ENCODE results near the gene DNAJB14.
"Not testable (repeated sequence)": the region's sequence is repeated elsewhere in the genome, so short reads cannot be mapped to it uniquely, and the experiment has no call there.

Gene DNAJB14

DNA sequence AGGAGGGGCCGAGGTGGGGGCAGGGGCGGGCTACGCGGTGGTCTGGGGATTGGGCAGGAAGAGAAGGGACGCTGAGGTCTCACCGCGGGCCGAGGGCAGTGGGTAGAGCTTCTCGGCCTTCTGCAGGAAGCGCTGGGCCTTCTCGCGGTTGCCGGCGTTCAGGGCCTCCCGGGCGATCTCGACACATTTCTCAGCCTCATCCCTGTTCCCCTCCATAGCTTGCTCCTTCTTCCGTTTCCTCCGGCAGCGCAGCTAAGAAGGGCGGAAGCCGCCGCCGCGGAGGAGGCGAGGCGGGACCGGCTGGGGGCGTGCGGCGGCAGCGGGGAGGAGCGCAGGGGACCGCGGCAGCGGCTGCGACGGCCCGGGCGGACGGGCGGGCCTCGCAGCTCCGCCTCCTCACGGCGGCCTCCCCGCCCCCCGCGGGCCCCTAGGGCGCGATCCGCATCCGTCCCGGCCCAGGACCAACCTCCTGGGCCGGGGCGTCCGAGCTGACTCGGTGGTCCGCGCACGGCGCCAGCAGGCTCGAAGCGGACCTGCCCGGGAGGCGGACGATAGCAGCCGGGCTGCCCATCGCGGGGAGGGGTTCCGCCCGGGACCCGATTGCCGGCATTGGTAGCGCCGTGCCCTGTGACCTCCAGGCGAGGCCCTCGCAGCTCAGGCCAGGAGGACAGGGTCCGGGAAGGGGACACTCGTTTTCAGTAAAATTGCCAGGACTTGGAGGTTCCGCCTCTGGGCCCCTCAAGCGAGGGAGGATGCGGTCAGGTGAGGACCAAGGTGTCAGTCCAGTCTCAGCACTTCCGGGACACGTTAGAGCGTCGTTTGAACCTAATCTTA is at the start of gene DNAJB14:
Gene DNAJB14, minus strand, starts transcription at position 263 of the 834 bp plus-strand sequence. Its CDS starts 47 bp downstream, at position 216.
- in situ Hi-C loops (cut with MboI; ENCODE audit: low sequenced_read_pairs) = no loop called here

DNA sequence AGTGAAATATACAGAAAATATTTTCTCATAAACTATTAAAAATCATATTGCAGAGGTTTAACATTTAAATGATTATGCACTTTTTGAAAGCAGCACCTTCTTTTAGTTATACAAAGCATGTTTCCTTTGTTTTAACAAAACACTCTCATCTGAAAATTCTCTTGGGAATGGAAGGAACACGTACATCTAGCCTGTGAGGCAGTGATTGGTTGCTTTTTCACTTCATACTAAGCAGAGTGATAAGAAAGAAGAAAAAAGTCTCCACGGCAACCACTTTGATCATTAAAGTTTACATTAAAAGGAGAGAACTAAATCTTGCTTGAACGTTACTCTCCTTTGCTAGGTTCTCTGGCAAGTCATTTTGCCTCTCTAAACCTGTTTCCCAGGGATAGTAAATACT is 45.3 kb upstream of the DNAJB14 start:
- in situ Hi-C loops (cut with MboI; ENCODE audit: low sequenced_read_pairs) = no loop called here

DNA sequence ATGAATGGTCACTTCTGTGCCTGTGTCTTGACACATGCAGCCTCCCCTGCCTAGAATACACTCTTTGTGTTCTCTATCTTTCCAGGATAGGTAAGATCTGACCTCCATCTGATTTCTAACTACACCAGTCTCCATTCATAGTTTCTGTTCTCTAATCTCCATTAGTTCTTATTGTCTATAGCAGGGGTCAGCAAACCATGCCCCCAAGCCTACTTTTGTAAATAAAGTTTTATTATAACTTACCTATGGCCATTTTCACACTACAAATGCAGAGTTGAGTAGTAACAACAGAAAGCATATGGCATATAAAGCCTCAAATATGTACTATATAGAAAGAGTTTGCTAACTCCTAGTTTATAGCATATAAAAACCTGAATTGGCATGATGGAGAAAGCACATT is 41.3 kb upstream of the DNAJB14 start:
- in situ Hi-C loops (cut with MboI; ENCODE audit: low sequenced_read_pairs) = no loop called here

- in situ Hi-C loops (cut with MboI; ENCODE audit: low sequenced_read_pairs) = no loop called here
Measured at GRCh38 chr4:99986792-99987191, 40.4 kb upstream of the DNAJB14 start.

GRCh38 chr4:99983289-99983943 is 37.0 kb upstream of the DNAJB14 start:
- in situ Hi-C loops (cut with MboI; ENCODE audit: low sequenced_read_pairs) = no loop called here

GRCh38 chr4:99979872-99980271 is 33.5 kb upstream of the DNAJB14 start:
- in situ Hi-C loops (cut with MboI; ENCODE audit: low sequenced_read_pairs) = no loop called here

DNA sequence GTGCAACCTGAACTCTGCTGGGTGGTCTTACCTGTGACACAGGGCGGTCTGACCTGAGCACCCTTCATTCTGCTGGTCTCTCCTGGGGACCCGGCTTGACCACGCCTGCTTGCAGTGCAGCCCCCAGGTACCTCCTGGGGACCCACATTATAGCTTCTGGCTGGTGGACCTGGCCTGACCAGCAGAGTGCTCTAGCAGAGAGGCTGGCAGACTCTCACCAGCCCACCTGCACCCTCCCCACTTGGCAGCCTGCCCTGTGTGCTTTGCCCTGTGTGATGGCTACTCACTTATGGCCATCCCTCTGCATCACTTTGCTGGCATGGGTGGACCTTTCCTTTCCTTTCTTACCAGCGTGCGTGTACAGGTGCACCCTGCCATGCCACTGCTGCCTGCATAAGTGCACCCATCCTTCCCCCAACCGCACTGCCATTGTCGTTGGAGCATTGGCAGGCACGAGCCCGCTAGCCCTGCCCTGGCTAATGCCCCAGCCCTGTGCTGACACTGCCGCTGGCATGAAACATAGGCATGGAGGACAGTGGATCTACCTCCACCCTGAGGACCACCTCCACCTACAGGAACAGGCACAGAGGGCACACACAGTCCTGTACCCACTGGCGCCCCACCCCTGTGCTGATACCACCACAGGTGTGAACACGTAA is 25.2 kb upstream of the DNAJB14 start:
- in situ Hi-C loops (cut with MboI; ENCODE audit: low sequenced_read_pairs) = no loop called here

DNA sequence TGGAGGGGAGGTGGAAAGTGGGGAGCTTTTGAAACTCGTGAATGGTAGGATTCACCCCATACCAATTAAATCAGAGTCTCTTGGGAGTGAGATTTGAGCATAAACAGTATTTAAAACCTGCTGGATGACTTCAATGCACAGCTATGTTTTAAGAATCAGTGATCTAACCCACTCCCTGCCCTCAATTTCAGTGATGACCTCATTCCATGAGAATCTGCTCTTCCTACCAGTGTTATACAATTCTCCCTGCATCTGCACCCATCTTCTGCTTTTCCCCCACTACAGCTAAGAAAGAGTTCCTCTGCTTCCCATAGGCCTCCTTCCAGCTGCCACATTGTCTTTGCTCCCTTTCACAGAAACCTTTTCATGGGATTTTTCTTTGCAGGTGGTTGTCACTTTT is 21.9 kb upstream of the DNAJB14 start:
- in situ Hi-C loops (cut with MboI; ENCODE audit: low sequenced_read_pairs) = no loop called here

DNA sequence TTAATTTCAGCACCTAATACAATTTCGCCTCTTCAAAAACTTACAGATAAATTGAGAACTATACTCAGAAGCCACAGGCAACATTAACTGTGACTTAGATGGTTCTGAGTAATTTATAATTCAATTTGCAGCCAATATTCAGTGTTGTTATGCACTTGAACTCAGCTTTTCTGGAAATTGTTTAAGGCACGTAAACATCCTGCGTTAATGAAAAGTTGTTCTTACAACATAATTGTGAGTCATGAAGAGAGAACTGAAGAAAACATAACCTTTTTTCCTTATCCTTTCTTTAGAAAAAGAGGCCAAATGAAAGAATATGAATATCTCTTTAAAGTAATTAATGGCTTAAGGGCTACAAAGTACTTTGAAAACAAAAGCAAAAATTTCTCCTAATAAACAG is 20.3 kb upstream of the DNAJB14 start:
- in situ Hi-C loops (cut with MboI; ENCODE audit: low sequenced_read_pairs) = no loop called here

DNA sequence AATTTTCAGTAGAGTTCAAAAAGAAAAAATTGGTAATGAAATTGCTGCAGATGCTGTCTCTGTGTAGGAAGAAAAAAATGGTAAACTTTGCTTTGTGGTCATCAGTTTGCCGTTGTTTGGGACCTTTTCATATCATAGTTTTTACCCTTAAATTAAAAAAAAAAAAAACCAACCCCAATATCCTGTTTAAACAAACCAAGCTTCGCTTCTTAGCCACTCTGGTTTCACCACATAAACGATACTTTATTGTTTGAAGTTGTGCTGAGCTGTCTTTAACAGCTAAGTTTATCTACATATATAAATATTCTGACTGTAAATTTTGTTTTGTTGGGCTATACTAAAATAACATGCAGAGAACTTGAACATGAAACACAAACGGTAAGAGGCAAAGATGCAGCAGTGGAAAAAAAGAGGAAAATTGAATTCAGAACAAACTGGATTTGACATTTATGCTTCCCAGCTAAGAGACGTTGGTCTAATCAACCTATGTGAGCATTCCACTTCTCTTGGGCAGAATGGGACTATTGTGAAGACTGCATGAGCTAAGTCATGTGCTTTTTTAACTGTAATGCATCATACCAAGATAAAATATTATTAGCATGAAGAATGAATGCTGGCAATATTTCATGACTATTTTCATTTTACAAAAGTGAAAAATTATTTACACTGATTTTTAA is 19.4 kb upstream of the DNAJB14 start:
- in situ Hi-C loops (cut with MboI; ENCODE audit: low sequenced_read_pairs) = no loop called here

GRCh38 chr4:99965173-99965572 is 18.8 kb upstream of the DNAJB14 start:
- in situ Hi-C loops (cut with MboI; ENCODE audit: low sequenced_read_pairs) = no loop called here

DNA sequence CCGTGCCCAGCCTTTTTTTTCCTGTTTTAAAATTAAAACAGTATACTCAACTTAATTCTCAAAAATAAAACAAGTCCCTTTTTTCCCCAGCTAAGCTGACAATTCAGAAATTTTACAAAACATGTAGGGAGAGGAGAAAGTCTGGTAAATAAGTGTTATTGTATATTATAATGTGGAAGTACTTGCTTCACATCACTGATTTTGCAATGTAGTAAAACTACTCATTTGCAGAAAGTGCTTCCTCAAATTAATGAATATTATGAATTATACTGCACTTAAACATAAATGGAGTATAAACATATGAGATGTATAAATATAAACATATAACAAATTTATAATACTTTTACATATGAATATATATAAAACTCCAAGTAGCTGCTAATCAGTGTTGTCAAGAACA is 15.3 kb upstream of the DNAJB14 start:
- in situ Hi-C loops (cut with MboI; ENCODE audit: low sequenced_read_pairs) = no loop called here

DNA sequence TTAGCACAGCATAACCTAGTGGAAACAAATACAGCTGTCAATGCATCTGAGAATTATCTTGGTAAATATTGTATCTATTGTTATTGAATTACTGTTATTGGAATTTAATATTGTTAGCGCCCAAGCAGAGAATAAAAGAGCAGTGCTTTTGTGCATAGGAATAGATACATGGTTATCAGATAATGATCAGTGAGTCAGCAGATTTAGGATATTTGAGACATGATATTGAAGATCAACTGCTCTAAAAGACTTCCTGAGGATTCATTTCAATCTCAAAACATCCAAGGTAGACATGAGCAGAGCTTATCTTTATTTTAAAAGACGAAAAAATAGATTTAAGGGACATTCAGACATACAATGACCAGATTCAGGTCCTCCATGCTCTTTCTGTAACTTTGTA is 14.2 kb upstream of the DNAJB14 start:
- in situ Hi-C loops (cut with MboI; ENCODE audit: low sequenced_read_pairs) = no loop called here

GRCh38 chr4:99958207-99958606 is 11.8 kb upstream of the DNAJB14 start:
- in situ Hi-C loops (cut with MboI; ENCODE audit: low sequenced_read_pairs) = not testable (repeated sequence)

- in situ Hi-C loops (cut with MboI; ENCODE audit: low sequenced_read_pairs) = no loop called here
Measured at GRCh38 chr4:99950913-99951254, 4.5 kb upstream of the DNAJB14 start.

DNA sequence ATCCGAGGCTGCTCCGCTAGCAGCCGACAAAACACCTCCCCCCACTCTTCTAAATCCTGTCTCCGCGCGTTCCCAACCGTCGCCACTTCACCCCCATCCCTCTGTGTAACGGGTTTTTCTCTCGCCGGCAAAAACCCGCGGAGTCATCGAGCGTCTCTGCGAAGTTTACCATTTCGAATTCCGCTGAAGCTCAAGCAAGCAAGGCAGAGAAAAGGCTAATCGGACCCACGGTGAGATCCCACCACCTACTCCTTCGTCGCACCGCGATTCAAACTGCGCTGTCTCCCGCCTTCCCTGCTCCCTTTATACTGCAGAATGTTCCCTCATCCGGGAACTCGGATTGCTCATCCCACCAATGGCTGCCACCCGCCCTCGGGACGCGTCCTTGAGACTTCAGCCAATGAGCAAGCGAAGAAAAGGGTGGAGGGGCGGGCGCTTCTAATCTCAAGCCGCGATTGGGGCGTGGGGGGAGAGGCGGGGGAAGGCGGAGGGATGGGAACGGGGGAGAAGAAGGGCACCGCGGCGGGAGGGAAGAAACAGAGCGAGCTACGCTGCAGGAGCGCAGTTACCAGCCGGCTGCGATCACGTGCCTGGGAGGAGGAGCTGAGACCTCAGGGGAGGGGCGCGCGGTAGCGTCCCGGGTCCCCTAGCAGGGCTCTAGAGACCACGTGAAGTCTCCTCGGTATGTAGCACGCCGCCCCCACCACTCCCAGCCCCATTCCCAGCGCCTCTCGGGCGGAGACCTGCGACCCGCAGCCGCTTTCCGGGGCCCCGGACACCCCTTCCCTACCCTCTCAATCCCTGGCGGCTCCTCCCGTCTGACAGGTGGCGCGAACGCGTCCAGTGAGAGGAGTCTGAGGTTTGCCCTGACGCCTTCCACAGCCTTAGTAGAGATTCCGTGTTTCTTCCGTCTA is 3.8 kb upstream of the DNAJB14 start, which contains the start of gene H2AZ1:
Gene H2AZ1, minus strand, starts transcription at position 277 of the 914 bp plus-strand sequence. Its CDS starts 105 bp downstream, at position 172.
- in situ Hi-C loops (cut with MboI; ENCODE audit: low sequenced_read_pairs) = no loop called here

- in situ Hi-C loops (cut with MboI; ENCODE audit: low sequenced_read_pairs) = no loop called here
Measured at GRCh38 chr4:99949034-99949998, 2.9 kb upstream of the DNAJB14 start.

GRCh38 chr4:99947608-99948007 is 1.2 kb upstream of the DNAJB14 start:
- in situ Hi-C loops (cut with MboI; ENCODE audit: low sequenced_read_pairs) = no loop called here

DNA sequence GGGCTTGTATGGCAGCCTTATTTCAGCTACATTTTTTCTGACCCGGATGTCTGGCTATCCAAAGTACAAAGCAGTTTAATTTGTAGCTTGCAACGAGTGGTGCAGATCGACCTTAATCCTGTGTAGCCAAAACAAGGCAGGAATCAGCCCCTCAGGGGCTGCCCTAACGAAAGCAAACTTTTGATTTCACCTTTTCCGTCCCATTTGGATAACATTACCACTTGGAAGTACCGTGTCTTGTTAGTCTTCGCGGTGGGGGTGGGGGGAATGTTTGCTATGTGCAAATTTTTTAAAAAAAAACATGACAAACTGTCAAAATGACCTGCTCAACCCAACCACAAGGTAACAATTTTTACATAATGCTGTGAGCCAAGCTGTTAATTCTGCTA is 766 bp upstream of the DNAJB14 start:
- in situ Hi-C loops (cut with MboI; ENCODE audit: low sequenced_read_pairs) = no loop called here

Data from HL-60/S4 treated with retinoic acid at 250 ng/mL for 4 days and 3 days (cell line).